B cell (primary cell): ENCODE measurements around the gene HINT3. TPM values are rescaled to one million over a fixed set of nuclear protein-coding genes. Genes with fewer than 3 reads are reported as not detected.

Experiments
- ATAC-seq: fragments of 200-7000 bp; cut with Tn5 transposase; one replicate; pipeline ENCODE4 v1.10.0; 2021; ENCODE audit warnings: low read depth, mild to moderate bottlenecking, moderate number of reproducible peaks, moderate library complexity
- CTCF ChIA-PET: fragments of 350-600 bp; sonication (Branson Sonifier 250); formaldehyde crosslinking; loops from one replicate; lab custom pipeline; 2021; ENCODE audit warnings: antibody characterized with exemption, inconsistent platforms; lab: Charles Lee
- POLR2A ChIA-PET: fragments of 350-600 bp; sonication (Branson Sonifier 250); formaldehyde crosslinking; loops from one replicate; lab custom pipeline; 2021; ENCODE audit warnings: antibody characterized with exemption; lab: Charles Lee
- DNase-seq: peaks from one replicate; pipeline ENCODE4 v3.0.0; 2013
- H2AFZ ChIP-seq: 2 replicates; pipeline ENCODE4 v1.6.1; 2012; ENCODE audit warnings: mild to moderate bottlenecking, low read depth, low read length; ENCODE audit not compliant: insufficient read depth, poor library complexity, severe bottlenecking
- H3K27ac ChIP-seq, 2 donors: 1 replicate in 1 of 2; 2 replicates in 1 of 2; pipeline ENCODE4 v1.5.1; 2012 to 2013; ENCODE audit warnings: low read length in 2 of 2, mild to moderate bottlenecking in 2 of 2, moderate library complexity in 1 of 2
- H3K27me3 ChIP-seq, 4 experiments: fragments of 200-600 bp in 1 of 4; sonication (generic) in 1 of 4; replicated peaks in 1 of 4; 1 replicate in 2 of 4; 2 replicates in 2 of 4; pipeline versions ENCODE4 v1.6.1 to v1.7.0; 2013 to 2016; ENCODE audit warnings: low read length in 3 of 4, mild to moderate bottlenecking in 2 of 4, mixed read lengths in 1 of 4, moderate library complexity in 1 of 4; ENCODE audit not compliant: insufficient read depth in 4 of 4, control insufficient read depth in 3 of 4; ENCODE audit errors: control extremely low read depth in 1 of 4
- H3K36me3 ChIP-seq, 2 experiments: replicated peaks in 1 of 2; 1 replicate in 1 of 2; 2 replicates in 1 of 2; pipeline versions ENCODE4 v1.6.1 to v1.7.1; 2013; ENCODE audit warnings: low read length in 1 of 2; ENCODE audit not compliant: insufficient read depth in 2 of 2, control insufficient read depth in 1 of 2; ENCODE audit errors: control extremely low read depth in 1 of 2, extremely low read depth in 1 of 2
- H3K4me1 ChIP-seq, 2 donors: fragments of 200-600 bp in 1 of 2; sonication (generic) in 1 of 2; 1 replicate in 1 of 2; 2 replicates in 1 of 2; pipeline versions ENCODE4 v1.5.1 to v1.6.1; 2013 to 2017; ENCODE audit warnings: low read length in 2 of 2; ENCODE audit not compliant: control insufficient read depth in 2 of 2, insufficient read depth in 2 of 2
- H3K4me2 ChIP-seq: replicated peaks from 2 replicates; pipeline ENCODE3; 2012; ENCODE audit warnings: mild to moderate bottlenecking, low read depth, low read length; ENCODE audit not compliant: poor library complexity, severe bottlenecking
- H3K4me3 ChIP-seq, 5 experiments: fragments of 200-600 bp in 1 of 5; sonication (generic) in 1 of 5; 1 replicate in 3 of 5; 2 replicates in 2 of 5; pipeline versions ENCODE4 v1.5.1 to v1.7.0; 2011 to 2016; ENCODE audit warnings: low read length in 4 of 5, mild to moderate bottlenecking in 4 of 5, low read depth in 2 of 5, control low read depth in 1 of 5, moderate library complexity in 1 of 5; ENCODE audit not compliant: insufficient read depth in 1 of 5; ENCODE audit errors: control extremely low read depth in 1 of 5, extremely low read depth in 1 of 5
- H3K79me2 ChIP-seq: fragments of 200-600 bp; sonication (generic); one replicate; pipeline ENCODE4 v1.6.0; 2016; ENCODE audit warnings: low read length; ENCODE audit not compliant: control insufficient read depth, insufficient read depth
- H3K9ac ChIP-seq: fragments of 200-600 bp; sonication (generic); 2 replicates; pipeline ENCODE4 v1.6.1; 2017; ENCODE audit warnings: mild to moderate bottlenecking, low read length, moderate library complexity
- H3K9me3 ChIP-seq, 3 donors: one replicate each; pipeline versions ENCODE4 v1.6.1 to v1.7.1; 2013; ENCODE audit warnings: low read length in 2 of 3; ENCODE audit not compliant: control insufficient read depth in 2 of 3, insufficient read depth in 1 of 3; ENCODE audit errors: control extremely low read depth in 1 of 3
- H4K20me1 ChIP-seq: 2 replicates; pipeline ENCODE4 v1.6.0; 2012; ENCODE audit warnings: mild to moderate bottlenecking, low read length; ENCODE audit not compliant: insufficient read depth, control insufficient read depth, poor library complexity, severe bottlenecking
- H3K27ac Mint-ChIP-seq: one replicate; pipeline ENCODE4 v1.8.0; 2021; ENCODE audit warnings: mixed read lengths
- H3K27me3 Mint-ChIP-seq: one replicate; pipeline ENCODE4 v1.8.0; 2021; ENCODE audit warnings: mixed read lengths
- H3K4me1 Mint-ChIP-seq: one replicate; pipeline ENCODE4 v1.8.0; 2021; ENCODE audit warnings: mixed read lengths
- H3K4me3 Mint-ChIP-seq: one replicate; pipeline ENCODE4 v1.8.0; 2021; ENCODE audit warnings: mixed read lengths
- H3K9me3 Mint-ChIP-seq: one replicate; pipeline ENCODE4 v1.8.0; 2022; ENCODE audit warnings: mixed read lengths; ENCODE audit not compliant: insufficient read depth
- CTCF ChIP-seq: fragments of 200-600 bp; IDR thresholded peaks from one replicate; pipeline ENCODE4 v1.8.0; 2022; ENCODE audit warnings: antibody characterized with exemption, mild to moderate bottlenecking
- EZH2 ChIP-seq: IDR thresholded peaks from 2 replicates; pipeline ENCODE4 v1.6.1; 2012; ENCODE audit warnings: borderline replicate concordance, low read depth, mild to moderate bottlenecking, moderate library complexity, low read length; ENCODE audit not compliant: insufficient read depth, poor library complexity, severe bottlenecking
- WGBS: methylation state at CpG from one replicate; pipeline ENCODE4 v1.1.5; 2013; ENCODE audit warnings: missing lambda C conversion rate; ENCODE audit not compliant: insufficient coverage; 5-methylcytosine and 5-hydroxymethylcytosine counted together
- intact Hi-C: fragments of 100-400 bp; cut with micrococcal nuclease; formaldehyde crosslinking; loops from one replicate; pipeline ENCODE4 v1.10.0; 2022
- polyA plus RNA-seq: library from polyadenylated mRNA; depleted of rRNA; stranded (reverse); fragments of >200 nt; gene quantifications from 2 replicates; pipeline ENCODE4 v1.2.3, GENCODE V29; 2012
- total RNA-seq, 2 donors: library from RNA; stranded (reverse); fragments of 120-200 nt in 1 of 2; gene quantifications; 1 replicate in 1 of 2; 2 replicates in 1 of 2; pipeline versions ENCODE4 v1.2.3 to v1.2.4, GENCODE V29; 2013 to 2022

The HINT3 gene
- total and polyA plus RNA-seq, 2 donors (not counting 1 experiment from before 2014, with no cell fraction given): 5.5 to 12.4 TPM

GRCh38 chr6:125943528-125944433 lies 12.8 kb upstream of the HINT3 start:
- Mint-ChIP-seq H3K4me1 (no peaks in the 10 kb centered on the region), H3K9me3 (no peaks in the 10 kb centered on the region), H3K4me3 (no peak overlapping the region), H3K27me3 (peaks cover 17% of the 10 kb centered on the region), H3K27ac (no peak overlapping the region)
- H3K36me3 ChIP-seq: no peaks in the 10 kb centered on the region
- TF ChIP-seq CTCF (no peak), EZH2 (no peak)
- CTCF ChIA-PET: interaction anchor here (1.0 kb wide), 1 partner anchor 13 kb away, joined by 7 read pairs; the partner anchor contains the start of gene HINT3
- H3K4me1 ChIP-seq: no peaks in the 10 kb centered on the region
- POLR2A ChIA-PET: no interaction called here
- no peak overlapping the region for H3K27ac ChIP-seq
- intact Hi-C loops: no loop called here
- H3K9ac ChIP-seq: no peak overlapping the region
- no peak overlapping the region for H3K4me3 ChIP-seq
- H2AFZ ChIP-seq: no peak overlapping the region
- H3K79me2 ChIP-seq: no peaks in the 10 kb centered on the region
- H4K20me1 ChIP-seq: no peaks in the 10 kb centered on the region
- ATAC-seq (no peak), DNase-seq (no peak)
- no peaks in the 10 kb centered on the region for H3K9me3 ChIP-seq
- H3K4me2 ChIP-seq: no peak overlapping the region
- peaks cover 0 to 9% (median 3%) of the 10 kb centered on the region in 4 experiments for H3K27me3 ChIP-seq
- WGBS: 82% methylated on average over 3 of the region's 4 CpGs

GRCh38 chr6:125944434-125944816 lies 12.1 kb upstream of the HINT3 start:
- Histone ChIP-seq H3K4me3 (no peak overlapping the region), H3K9ac (no peak overlapping the region), H3K27me3 (peaks cover 0 to 9% (median 3%) of the 10 kb centered on the region in 4 experiments), H4K20me1 (no peaks in the 10 kb centered on the region), H3K4me2 (no peak overlapping the region), H3K27ac (no peak overlapping the region), H3K9me3 (no peaks in the 10 kb centered on the region), H2AFZ (no peak overlapping the region), H3K4me1 (no peaks in the 10 kb centered on the region), H3K79me2 (no peaks in the 10 kb centered on the region), H3K36me3 (no peaks in the 10 kb centered on the region)
- ChIA-PET CTCF (no interaction called here), POLR2A (no interaction called here)
- no peaks in the 10 kb centered on the region for H3K4me1 Mint-ChIP-seq
- H3K9me3 Mint-ChIP-seq: no peaks in the 10 kb centered on the region
- H3K4me3 Mint-ChIP-seq: no peak overlapping the region
- TF ChIP-seq EZH2 (no peak), CTCF (no peak)
- DNase-seq: no peak
- no peak for ATAC-seq
- 53% methylated on average over 2 of the region's 5 CpGs for WGBS
- intact Hi-C loops: no loop called here
- H3K27ac Mint-ChIP-seq: no peak overlapping the region
- H3K27me3 Mint-ChIP-seq: peaks cover 14% of the 10 kb centered on the region
